Head of caudate nucleus (tissue), 42 donors: ENCODE results near the gene ZNF326.

Experiments used
- DNase-seq, 42 donors: peaks; one replicate each; pipeline versions ENCODE4 v3.0.0 to v3.0.0-alpha.2; 2020 to 2021; ENCODE audit warnings: mixed read lengths in 7 of 42
- intact Hi-C: fragments of 100-400 bp; cut with DNase I; formaldehyde crosslinking; loops from one replicate; pipeline ENCODE4 v1.15.0; 2022

The ZNF326 gene

GRCh38 chr1:89994805-89995597 is at the start of gene ZNF326:
Gene ZNF326, plus strand, starts transcription at chr1:89995110. Its CDS starts 148 bp downstream, at chr1:89995258.
- peak; percentile 84 to 99 (median 96) for DNase-seq
- intact Hi-C loops = loop anchor here (10.0 kb wide), 1 partner anchor 360 kb away; the partner anchor contains the start of gene LRRC8C

GRCh38 chr1:89945852-89946476 is 48.9 kb upstream of the ZNF326 start:
- intact Hi-C loops = no loop called here

GRCh38 chr1:89946532-89946931 is 48.4 kb upstream of the ZNF326 start:
- DNase-seq = no peak
- intact Hi-C loops = no loop called here

More at GRCh38 chr1:89945852-89946476, 48.9 kb upstream of the ZNF326 start:
- DNase-seq = no peak

- intact Hi-C loops = no loop called here
- DNase-seq = no peak
Measured at GRCh38 chr1:89948722-89949345, 46.1 kb upstream of the ZNF326 start.

- DNase-seq = no peak
- intact Hi-C loops = no loop called here
Measured at GRCh38 chr1:89949991-89950624, 44.8 kb upstream of the ZNF326 start.

GRCh38 chr1:89950703-89951102 is 44.2 kb upstream of the ZNF326 start:
- intact Hi-C loops = no loop called here
- no peak for DNase-seq

GRCh38 chr1:89951766-89952604 is 42.9 kb upstream of the ZNF326 start:
- intact Hi-C loops = no loop called here
- no peak for DNase-seq

GRCh38 chr1:89952605-89953130 is 42.2 kb upstream of the ZNF326 start:
- intact Hi-C loops = no loop called here
- DNase-seq = no peak

GRCh38 chr1:89953131-89953626 is 41.7 kb upstream of the ZNF326 start:
- intact Hi-C loops = no loop called here

GRCh38 chr1:89953929-89954328 is 41.0 kb upstream of the ZNF326 start:
- no peak for DNase-seq
- intact Hi-C loops = no loop called here

More at GRCh38 chr1:89953131-89953626, 41.7 kb upstream of the ZNF326 start:
- DNase-seq = peak in 1 of 42 donors; percentile 27

- no peak for DNase-seq
- intact Hi-C loops = no loop called here
Measured at GRCh38 chr1:89954401-89954800, 40.5 kb upstream of the ZNF326 start.

GRCh38 chr1:89955311-89956205 is 39.4 kb upstream of the ZNF326 start:
- no peak for DNase-seq
- intact Hi-C loops = no loop called here

- intact Hi-C loops = no loop called here
- DNase-seq = peak in 6 of 42 donors; percentile 19 to 40 (median 23)
Measured at GRCh38 chr1:89957107-89957506, 37.8 kb upstream of the ZNF326 start.

- no peak for DNase-seq
- intact Hi-C loops = no loop called here
Measured at GRCh38 chr1:89958851-89959654, 35.9 kb upstream of the ZNF326 start.

GRCh38 chr1:89959719-89960118 is 35.2 kb upstream of the ZNF326 start:
- intact Hi-C loops = no loop called here
- DNase-seq = no peak

- intact Hi-C loops = no loop called here
- no peak for DNase-seq
Measured at GRCh38 chr1:89962024-89962741, 32.7 kb upstream of the ZNF326 start.
